ELR (cell line): ENCODE data around the gene TBC1D14.

Experiments
- DNase-seq: peaks from one replicate; pipeline ENCODE4 v3.0.0-alpha.2; 2015; ENCODE audit warnings: low read depth

TBC1D14 gene

GRCh38 chr4:7023486-7023885 lies 113.9 kb downstream of the TBC1D14 start:
- no peak for DNase-seq

GRCh38 chr4:7023901-7024300 lies 114.3 kb downstream of the TBC1D14 start:
- DNase-seq: no peak

GRCh38 chr4:7024336-7024890 lies 114.8 kb downstream of the TBC1D14 start:
- DNase-seq: no peak

GRCh38 chr4:7025040-7025602 lies 115.5 kb downstream of the TBC1D14 start:
- DNase-seq: no peak

GRCh38 chr4:7026107-7026506 lies 116.5 kb downstream of the TBC1D14 start:
- no peak for DNase-seq

GRCh38 chr4:7027284-7027683 lies 117.7 kb downstream of the TBC1D14 start:
- DNase-seq: no peak

GRCh38 chr4:7027913-7028312 lies 118.3 kb downstream of the TBC1D14 start:
- DNase-seq: no peak

- DNase-seq: no peak
Measured at GRCh38 chr4:7029212-7029611, 119.6 kb downstream of the TBC1D14 start.

- no peak for DNase-seq
Measured at GRCh38 chr4:7029921-7030320, 120.3 kb downstream of the TBC1D14 start.

GRCh38 chr4:7030856-7031255 lies 121.2 kb downstream of the TBC1D14 start:
- no peak for DNase-seq

- DNase-seq: no peak
Measured at GRCh38 chr4:7031558-7032449, 122.2 kb downstream of the TBC1D14 start.

- DNase-seq: no peak
Measured at GRCh38 chr4:7032596-7032995, 123.0 kb downstream of the TBC1D14 start.

- DNase-seq: peak; percentile 55
Measured at GRCh38 chr4:7034262-7035081, 124.8 kb downstream of the TBC1D14 start.

- DNase-seq: no peak
Measured at GRCh38 chr4:7037425-7037824, 127.8 kb downstream of the TBC1D14 start.

GRCh38 chr4:7040765-7041164 lies 131.1 kb downstream of the TBC1D14 start:
- DNase-seq: no peak

GRCh38 chr4:7041246-7041645 lies 131.6 kb downstream of the TBC1D14 start:
- DNase-seq: no peak

- DNase-seq: no peak
Measured at GRCh38 chr4:7041801-7042502, 132.3 kb downstream of the TBC1D14 start.

- DNase-seq: peak; percentile 97
Measured at GRCh38 chr4:7042503-7043283, 133.1 kb downstream of the TBC1D14 start.

GRCh38 chr4:7043284-7044136 lies 133.9 kb downstream of the TBC1D14 start, which contains the start of gene TADA2B:
TADA2B (plus strand) TSS chr4:7043372; CDS start chr4:7043580, 208 bp downstream.
- peak; percentile 47 for DNase-seq
